ENCODE results near the gene SCAANT1. TPM values are rescaled to one million over a fixed set of nuclear protein-coding genes. Genes with fewer than 3 reads are reported as not detected.

Gene SCAANT1
- polyA plus RNA-seq, 1 experiment: not detected

DNA sequence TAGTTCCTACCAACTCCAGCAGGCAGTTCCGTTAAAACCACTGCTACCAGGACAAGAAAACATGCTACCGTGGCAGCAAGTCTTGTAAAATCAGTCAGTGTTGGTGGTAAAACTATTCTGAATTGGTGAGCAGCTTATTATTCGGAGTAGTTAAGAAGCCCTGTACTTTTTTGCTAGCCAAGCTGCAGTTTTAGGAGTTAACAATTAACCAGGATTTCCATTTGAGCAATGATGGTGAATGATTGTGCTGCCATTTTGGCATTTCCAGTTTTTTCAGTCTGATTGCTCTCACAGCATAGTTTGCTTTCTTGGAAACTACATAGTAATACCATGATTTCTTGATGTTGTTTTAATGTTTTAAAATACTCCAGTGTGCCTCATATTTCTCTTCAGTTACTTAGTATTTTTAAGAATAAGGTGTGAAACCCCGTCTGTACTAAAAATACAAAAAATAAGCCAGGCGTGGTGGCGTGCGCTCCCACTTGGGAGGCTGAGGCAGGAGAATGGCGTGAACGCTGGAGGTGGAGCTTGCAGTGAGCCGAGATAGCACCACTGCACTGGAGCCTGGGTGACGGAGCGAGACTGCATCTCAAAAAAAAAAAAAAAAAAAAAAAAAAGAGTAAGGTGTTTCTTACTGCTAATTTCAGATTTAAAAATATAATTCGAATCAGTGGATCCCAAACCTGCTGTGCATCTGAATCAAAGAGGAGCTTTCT is 43.8 kb upstream of the SCAANT1 start:
- POLR2A ChIA-PET: interaction anchor here (0.6 kb wide), 1 partner anchor 10 kb away, joined by 4 read pairs; no protein-coding TSS in a partner anchor
- no peaks in the 10 kb centered on the region for H3K9me3 ChIP-seq (ENCODE audit: control insufficient read depth, insufficient read depth, low read length)
- H3K27me3 ChIP-seq (ENCODE audit: control insufficient read depth, insufficient read depth, low read length): no peaks in the 10 kb centered on the region
- CTCF ChIA-PET: interaction anchor here (0.7 kb wide), 2 partner anchors 42 to 56 kb away, joined by 5 to 6 read pairs; no protein-coding TSS in a partner anchor
- H3K27ac ChIP-seq (ENCODE audit: low read depth, low read length): no peak overlapping the region
- no peak for DNase-seq (ENCODE audit: low read depth, low spot score)
- TF ChIP-seq, protein P1, sequence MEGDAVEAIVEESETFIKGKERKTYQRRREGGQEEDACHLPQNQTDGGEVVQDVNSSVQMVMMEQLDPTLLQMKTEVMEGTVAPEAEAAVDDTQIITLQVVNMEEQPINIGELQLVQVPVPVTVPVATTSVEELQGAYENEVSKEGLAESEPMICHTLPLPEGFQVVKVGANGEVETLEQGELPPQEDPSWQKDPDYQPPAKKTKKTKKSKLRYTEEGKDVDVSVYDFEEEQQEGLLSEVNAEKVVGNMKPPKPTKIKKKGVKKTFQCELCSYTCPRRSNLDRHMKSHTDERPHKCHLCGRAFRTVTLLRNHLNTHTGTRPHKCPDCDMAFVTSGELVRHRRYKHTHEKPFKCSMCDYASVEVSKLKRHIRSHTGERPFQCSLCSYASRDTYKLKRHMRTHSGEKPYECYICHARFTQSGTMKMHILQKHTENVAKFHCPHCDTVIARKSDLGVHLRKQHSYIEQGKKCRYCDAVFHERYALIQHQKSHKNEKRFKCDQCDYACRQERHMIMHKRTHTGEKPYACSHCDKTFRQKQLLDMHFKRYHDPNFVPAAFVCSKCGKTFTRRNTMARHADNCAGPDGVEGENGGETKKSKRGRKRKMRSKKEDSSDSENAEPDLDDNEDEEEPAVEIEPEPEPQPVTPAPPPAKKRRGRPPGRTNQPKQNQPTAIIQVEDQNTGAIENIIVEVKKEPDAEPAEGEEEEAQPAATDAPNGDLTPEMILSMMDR (IDR thresholded peaks at IDR 0.05; ENCODE audit: low read depth, low read length): no peak
- no peak overlapping the region for H3K4me3 ChIP-seq (ENCODE audit: low read depth, low read length)

DNA sequence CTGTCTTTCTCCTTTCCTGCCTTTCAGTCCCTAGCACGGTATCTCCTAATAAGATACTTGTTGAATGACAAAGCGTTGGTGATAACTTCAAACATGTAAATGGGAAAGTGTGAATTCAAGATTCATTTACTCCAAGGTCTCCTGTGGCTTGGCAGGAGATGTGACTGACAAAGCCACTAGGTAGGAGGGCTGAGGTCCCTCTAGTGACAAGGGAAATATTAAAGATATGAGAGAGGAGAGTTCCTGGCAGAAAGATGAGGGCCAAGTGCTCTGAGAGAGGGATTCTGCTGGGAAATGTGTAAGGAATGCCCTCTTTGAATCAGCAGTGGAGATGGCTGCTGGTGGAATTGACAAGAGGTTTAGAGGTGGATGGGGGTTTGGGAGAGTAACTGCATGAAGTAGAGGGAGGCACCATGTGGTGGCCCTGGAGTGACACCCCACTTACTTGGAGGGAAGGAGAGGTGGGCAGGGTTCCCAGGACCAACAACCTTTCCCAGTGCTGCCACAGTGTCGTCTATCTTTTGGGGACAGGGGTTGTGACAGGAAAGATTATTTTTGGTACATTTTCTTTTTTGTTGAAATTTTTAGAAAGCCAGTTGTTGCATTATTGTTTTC is 43.0 kb upstream of the SCAANT1 start:
- ChIA-PET POLR2A (no interaction called here), CTCF (no interaction called here)
- TF ChIP-seq, protein P1 (IDR thresholded peaks at IDR 0.05; ENCODE audit: low read depth, low read length): no peak
- no peak for DNase-seq (ENCODE audit: low read depth, low spot score)
- Histone ChIP-seq H3K27ac (ENCODE audit: low read depth, low read length) (no peak overlapping the region), H3K9me3 (ENCODE audit: control insufficient read depth, insufficient read depth, low read length) (no peaks in the 10 kb centered on the region), H3K27me3 (ENCODE audit: control insufficient read depth, insufficient read depth, low read length) (no peaks in the 10 kb centered on the region), H3K4me3 (ENCODE audit: low read depth, low read length) (no peak overlapping the region)

DNA sequence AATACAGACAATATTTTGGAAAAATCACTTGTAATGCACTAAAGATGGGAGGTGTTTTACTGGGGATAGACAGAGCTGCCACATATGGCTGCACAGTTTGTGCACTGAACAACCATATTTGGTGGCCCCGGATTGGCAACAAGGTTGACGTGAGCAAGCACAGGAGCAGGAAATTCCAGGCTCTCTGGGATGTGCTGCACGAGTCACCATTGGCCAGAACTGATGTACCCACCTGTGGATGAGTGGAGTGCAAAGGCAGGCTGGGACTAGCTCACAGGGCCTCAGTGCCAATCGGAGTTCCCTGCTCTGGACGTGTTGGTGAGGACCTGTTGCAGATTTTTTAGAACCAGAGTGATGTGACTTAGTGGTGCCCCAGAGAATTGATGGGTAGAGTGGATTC is 42.0 kb upstream of the SCAANT1 start:
- H3K27ac ChIP-seq (ENCODE audit: low read depth, low read length): no peak overlapping the region
- TF ChIP-seq, protein P1 (IDR thresholded peaks at IDR 0.05; ENCODE audit: low read depth, low read length): no peak
- DNase-seq (ENCODE audit: low read depth, low spot score): no peak
- no peaks in the 10 kb centered on the region for H3K27me3 ChIP-seq (ENCODE audit: control insufficient read depth, insufficient read depth, low read length)
- POLR2A ChIA-PET: no interaction called here
- H3K4me3 ChIP-seq (ENCODE audit: low read depth, low read length): no peak overlapping the region
- CTCF ChIA-PET: no interaction called here
- no peaks in the 10 kb centered on the region for H3K9me3 ChIP-seq (ENCODE audit: control insufficient read depth, insufficient read depth, low read length)

- DNase-seq (ENCODE audit: low read depth, low spot score): no peak
- CTCF ChIA-PET: interaction anchor here (1.8 to 3.9 kb wide), 2 partner anchors 10 to 42 kb away, joined by 15 to 30 read pairs; no protein-coding TSS in a partner anchor
- TF ChIP-seq, protein P1 (IDR thresholded peaks at IDR 0.05; ENCODE audit: low read depth, low read length): no peak
- Histone ChIP-seq H3K27me3 (ENCODE audit: control insufficient read depth, insufficient read depth, low read length) (no peaks in the 10 kb centered on the region), H3K4me3 (ENCODE audit: low read depth, low read length) (no peak overlapping the region), H3K27ac (ENCODE audit: low read depth, low read length) (no peak overlapping the region), H3K9me3 (ENCODE audit: control insufficient read depth, insufficient read depth, low read length) (no peaks in the 10 kb centered on the region)
- POLR2A ChIA-PET: interaction anchor here (1.3 kb wide), 1 partner anchor 40 kb away, joined by 3 read pairs; the partner anchor contains the start of gene SCAANT1
Measured at GRCh38 chr3:63952248-63952594, 40.0 kb upstream of the SCAANT1 start.
